ENCODE measurements around the gene LPAR1. TPM values are rescaled to one million over a fixed set of nuclear protein-coding genes. Genes with fewer than 3 reads are reported as not detected.
"Not testable (repeated sequence)": the region's sequence is repeated elsewhere in the genome, so short reads cannot be mapped to it uniquely, and the experiment has no call there.

Gene LPAR1
- polyA plus RNA-seq, 2 donors, result 5.0 to 5.2 TPM

- Histone ChIP-seq H3K27me3 (ENCODE audit: control insufficient read depth in 1 of 2, insufficient read depth in 2 of 2, low read length in 2 of 2) (no peaks in the 10 kb centered on the region), H3K4me3 (ENCODE audit: low read depth in 1 of 2, low read length in 2 of 2) (no peak overlapping the region)
- 79 to 82% methylated on average over 4 of the region's 4 CpGs for WGBS, 2 donors
Observed at GRCh38 chr9:111065414-111065813, 27.1 kb upstream of the LPAR1 start.

GRCh38 chr9:111064160-111064837 is 26.0 kb upstream of the LPAR1 start:
- no peak overlapping the region for H3K27ac ChIP-seq (ENCODE audit: low read depth in 2 of 2, low read length in 1 of 2)
- H3K27me3 ChIP-seq (ENCODE audit: control insufficient read depth in 1 of 2, insufficient read depth in 2 of 2, low read length in 2 of 2), result no peaks in the 10 kb centered on the region
- H3K4me1 ChIP-seq (ENCODE audit: control insufficient read depth in 2 of 2, insufficient read depth in 2 of 2, low read length in 1 of 2), result no peaks in the 10 kb centered on the region
- WGBS, 2 donors, result 74 to 75% methylated on average over 7 of the region's 7 CpGs
- no peak overlapping the region for H3K4me3 ChIP-seq (ENCODE audit: low read depth in 1 of 2, low read length in 2 of 2)
- H3K9me3 ChIP-seq (ENCODE audit: control insufficient read depth in 2 of 2, insufficient read depth in 1 of 2, low read depth in 1 of 2, low read length in 1 of 2), result no peaks in the 10 kb centered on the region
- no peaks in the 10 kb centered on the region for H3K36me3 ChIP-seq (ENCODE audit: control insufficient read depth in 2 of 2, insufficient read depth in 2 of 2, low read length in 1 of 2)

More at GRCh38 chr9:111065414-111065813, 27.1 kb upstream of the LPAR1 start:
- Histone ChIP-seq H3K36me3 (ENCODE audit: control insufficient read depth in 2 of 2, insufficient read depth in 2 of 2, low read length in 1 of 2) (no peaks in the 10 kb centered on the region), H3K9me3 (ENCODE audit: control insufficient read depth in 2 of 2, insufficient read depth in 1 of 2, low read depth in 1 of 2, low read length in 1 of 2) (no peaks in the 10 kb centered on the region), H3K27ac (ENCODE audit: low read depth in 2 of 2, low read length in 1 of 2) (no peak overlapping the region), H3K4me1 (ENCODE audit: control insufficient read depth in 2 of 2, insufficient read depth in 2 of 2, low read length in 1 of 2) (no peaks in the 10 kb centered on the region)

GRCh38 chr9:111063332-111063731 is 25.1 kb upstream of the LPAR1 start:
- H3K27ac ChIP-seq (ENCODE audit: low read depth in 2 of 2, low read length in 1 of 2), result no peak overlapping the region
- no peaks in the 10 kb centered on the region for H3K36me3 ChIP-seq (ENCODE audit: control insufficient read depth in 2 of 2, insufficient read depth in 2 of 2, low read length in 1 of 2)
- 89 to 91% methylated on average over 3 of the region's 3 CpGs for WGBS, 2 donors
- H3K4me3 ChIP-seq (ENCODE audit: low read depth in 1 of 2, low read length in 2 of 2), result no peak overlapping the region
- H3K27me3 ChIP-seq (ENCODE audit: control insufficient read depth in 1 of 2, insufficient read depth in 2 of 2, low read length in 2 of 2), result no peaks in the 10 kb centered on the region
- no peaks in the 10 kb centered on the region for H3K4me1 ChIP-seq (ENCODE audit: control insufficient read depth in 2 of 2, insufficient read depth in 2 of 2, low read length in 1 of 2)
- no peaks in the 10 kb centered on the region for H3K9me3 ChIP-seq (ENCODE audit: control insufficient read depth in 2 of 2, insufficient read depth in 1 of 2, low read depth in 1 of 2, low read length in 1 of 2)

GRCh38 chr9:111058166-111058565 is 19.9 kb upstream of the LPAR1 start:
- Histone ChIP-seq H3K9me3 (ENCODE audit: control insufficient read depth in 2 of 2, insufficient read depth in 1 of 2, low read depth in 1 of 2, low read length in 1 of 2) (no peaks in the 10 kb centered on the region), H3K27me3 (ENCODE audit: control insufficient read depth in 1 of 2, insufficient read depth in 2 of 2, low read length in 2 of 2) (no peaks in the 10 kb centered on the region), H3K36me3 (ENCODE audit: control insufficient read depth in 2 of 2, insufficient read depth in 2 of 2, low read length in 1 of 2) (no peaks in the 10 kb centered on the region), H3K4me3 (ENCODE audit: low read depth in 1 of 2, low read length in 2 of 2) (no peak overlapping the region), H3K27ac (ENCODE audit: low read depth in 2 of 2, low read length in 1 of 2) (no peak overlapping the region), H3K4me1 (ENCODE audit: control insufficient read depth in 2 of 2, insufficient read depth in 2 of 2, low read length in 1 of 2) (no peaks in the 10 kb centered on the region)
- 83 to 84% methylated on average over 3 of the region's 3 CpGs for WGBS, 2 donors

DNA sequence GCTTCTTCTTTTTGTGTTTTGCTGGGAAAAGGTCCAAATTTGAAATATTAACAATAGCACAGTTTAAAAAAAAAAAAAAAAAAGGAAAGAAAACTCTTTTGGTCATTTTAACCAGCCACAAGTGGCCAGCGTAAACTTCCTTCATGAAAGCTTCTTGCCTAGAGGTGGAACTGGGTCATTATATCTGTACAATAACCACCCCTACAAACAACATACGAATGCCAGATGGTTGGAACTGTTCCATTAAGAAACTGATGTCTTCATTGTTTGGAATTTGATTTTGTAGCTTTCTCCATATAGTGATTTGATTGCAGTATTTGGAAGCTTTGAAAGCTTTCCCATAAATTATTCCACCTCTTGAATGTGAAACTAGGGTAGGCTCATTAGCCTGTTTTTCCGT is 18.3 kb upstream of the LPAR1 start:
- H3K4me1 ChIP-seq (ENCODE audit: control insufficient read depth in 2 of 2, insufficient read depth in 2 of 2, low read length in 1 of 2), result no peaks in the 10 kb centered on the region
- no peaks in the 10 kb centered on the region for H3K9me3 ChIP-seq (ENCODE audit: control insufficient read depth in 2 of 2, insufficient read depth in 1 of 2, low read depth in 1 of 2, low read length in 1 of 2)
- H3K36me3 ChIP-seq (ENCODE audit: control insufficient read depth in 2 of 2, insufficient read depth in 2 of 2, low read length in 1 of 2), result no peaks in the 10 kb centered on the region
- 48 to 55% methylated on average over 3 of the region's 3 CpGs for WGBS, 2 donors
- H3K27ac ChIP-seq (ENCODE audit: low read depth in 2 of 2, low read length in 1 of 2), result no peak overlapping the region
- H3K27me3 ChIP-seq (ENCODE audit: control insufficient read depth in 1 of 2, insufficient read depth in 2 of 2, low read length in 2 of 2), result no peaks in the 10 kb centered on the region
- H3K4me3 ChIP-seq (ENCODE audit: low read depth in 1 of 2, low read length in 2 of 2), result no peak overlapping the region

GRCh38 chr9:111052791-111053190 is 14.5 kb upstream of the LPAR1 start:
- 85 to 86% methylated on average over 2 of the region's 2 CpGs for WGBS, 2 donors
- Histone ChIP-seq H3K36me3 (ENCODE audit: control insufficient read depth in 2 of 2, insufficient read depth in 2 of 2, low read length in 1 of 2) (no peaks in the 10 kb centered on the region), H3K27ac (ENCODE audit: low read depth in 2 of 2, low read length in 1 of 2) (no peak overlapping the region)

DNA sequence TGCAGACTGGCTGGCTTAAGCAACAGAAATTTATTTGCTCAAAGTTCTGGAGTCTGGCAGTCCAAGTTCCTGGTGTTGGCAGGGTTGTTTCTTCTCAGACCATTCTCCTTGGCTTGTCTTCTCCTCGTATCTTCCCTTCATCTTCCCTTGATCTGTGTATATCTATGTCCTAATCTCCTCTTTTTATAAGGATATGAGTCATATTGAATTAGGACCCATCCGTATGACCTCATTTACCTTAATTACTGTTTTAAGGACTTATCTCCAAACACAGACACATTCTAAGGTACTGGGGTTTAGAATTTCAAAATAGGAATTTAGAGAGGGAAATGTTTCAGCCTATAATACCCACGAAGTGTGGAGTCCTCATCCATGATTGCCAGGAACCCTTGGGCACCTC is 13.1 kb upstream of the LPAR1 start:
- no peaks in the 10 kb centered on the region for H3K9me3 ChIP-seq (ENCODE audit: control insufficient read depth in 2 of 2, insufficient read depth in 1 of 2, low read depth in 1 of 2, low read length in 1 of 2)
- no peak overlapping the region for H3K27ac ChIP-seq (ENCODE audit: low read depth in 2 of 2, low read length in 1 of 2)
- 52 to 54% methylated on average over 3 of the region's 3 CpGs for WGBS, 2 donors
- H3K4me1 ChIP-seq (ENCODE audit: control insufficient read depth in 2 of 2, insufficient read depth in 2 of 2, low read length in 1 of 2), result no peaks in the 10 kb centered on the region
- H3K27me3 ChIP-seq (ENCODE audit: control insufficient read depth in 1 of 2, insufficient read depth in 2 of 2, low read length in 2 of 2), result no peaks in the 10 kb centered on the region
- H3K4me3 ChIP-seq (ENCODE audit: low read depth in 1 of 2, low read length in 2 of 2), result no peak overlapping the region
- no peaks in the 10 kb centered on the region for H3K36me3 ChIP-seq (ENCODE audit: control insufficient read depth in 2 of 2, insufficient read depth in 2 of 2, low read length in 1 of 2)

More at GRCh38 chr9:111052791-111053190, 14.5 kb upstream of the LPAR1 start:
- H3K9me3 ChIP-seq (ENCODE audit: control insufficient read depth in 2 of 2, insufficient read depth in 1 of 2, low read depth in 1 of 2, low read length in 1 of 2), result no peaks in the 10 kb centered on the region
- H3K4me3 ChIP-seq (ENCODE audit: low read depth in 1 of 2, low read length in 2 of 2), result no peak overlapping the region
- no peaks in the 10 kb centered on the region for H3K4me1 ChIP-seq (ENCODE audit: control insufficient read depth in 2 of 2, insufficient read depth in 2 of 2, low read length in 1 of 2)
- no peaks in the 10 kb centered on the region for H3K27me3 ChIP-seq (ENCODE audit: control insufficient read depth in 1 of 2, insufficient read depth in 2 of 2, low read length in 2 of 2)

- Histone ChIP-seq H3K27ac (ENCODE audit: low read depth in 2 of 2, low read length in 1 of 2) (no peak overlapping the region), H3K9me3 (ENCODE audit: control insufficient read depth in 2 of 2, insufficient read depth in 1 of 2, low read depth in 1 of 2, low read length in 1 of 2) (no peaks in the 10 kb centered on the region), H3K36me3 (ENCODE audit: control insufficient read depth in 2 of 2, insufficient read depth in 2 of 2, low read length in 1 of 2) (no peaks in the 10 kb centered on the region), H3K27me3 (ENCODE audit: control insufficient read depth in 1 of 2, insufficient read depth in 2 of 2, low read length in 2 of 2) (no peaks in the 10 kb centered on the region), H3K4me1 (ENCODE audit: control insufficient read depth in 2 of 2, insufficient read depth in 2 of 2, low read length in 1 of 2) (no peaks in the 10 kb centered on the region), H3K4me3 (ENCODE audit: low read depth in 1 of 2, low read length in 2 of 2) (no peak overlapping the region)
Observed at GRCh38 chr9:111050819-111051218, 12.5 kb upstream of the LPAR1 start.

- not testable (repeated sequence) for H3K36me3 ChIP-seq (ENCODE audit: control insufficient read depth in 2 of 2, insufficient read depth in 2 of 2, low read length in 1 of 2); H3K4me1 ChIP-seq (ENCODE audit: control insufficient read depth in 2 of 2, insufficient read depth in 2 of 2, low read length in 1 of 2); H3K27ac ChIP-seq (ENCODE audit: low read depth in 2 of 2, low read length in 1 of 2); H3K9me3 ChIP-seq (ENCODE audit: control insufficient read depth in 2 of 2, insufficient read depth in 1 of 2, low read depth in 1 of 2, low read length in 1 of 2); H3K4me3 ChIP-seq (ENCODE audit: low read depth in 1 of 2, low read length in 2 of 2); H3K27me3 ChIP-seq (ENCODE audit: control insufficient read depth in 1 of 2, insufficient read depth in 2 of 2, low read length in 2 of 2)
- WGBS, 2 donors, result 96 to 97% methylated on average over 2 of the region's 2 CpGs
Observed at GRCh38 chr9:111047287-111047686, 9.0 kb upstream of the LPAR1 start.

GRCh38 chr9:111041902-111042301 is 3.6 kb upstream of the LPAR1 start:
- 45 to 63% methylated on average over 5 of the region's 5 CpGs for WGBS, 2 donors
- H3K36me3 ChIP-seq (ENCODE audit: control insufficient read depth in 2 of 2, insufficient read depth in 2 of 2, low read length in 1 of 2), result no peaks in the 10 kb centered on the region
- H3K27ac ChIP-seq (ENCODE audit: low read depth in 2 of 2, low read length in 1 of 2), result no peak overlapping the region
- H3K4me1 ChIP-seq (ENCODE audit: control insufficient read depth in 2 of 2, insufficient read depth in 2 of 2, low read length in 1 of 2), result peaks cover 0 to 8% of the 10 kb centered on the region in 2 donors
- H3K9me3 ChIP-seq (ENCODE audit: control insufficient read depth in 2 of 2, insufficient read depth in 1 of 2, low read depth in 1 of 2, low read length in 1 of 2), result no peaks in the 10 kb centered on the region
- H3K27me3 ChIP-seq (ENCODE audit: control insufficient read depth in 1 of 2, insufficient read depth in 2 of 2, low read length in 2 of 2), result no peaks in the 10 kb centered on the region
- no peak overlapping the region for H3K4me3 ChIP-seq (ENCODE audit: low read depth in 1 of 2, low read length in 2 of 2)

Data from esophagus (tissue), 2 donors.